GM10847 (cell line): ENCODE measurements around the gene ZBTB4.
A peak's percentile ranks its signal among the peaks of the same experiment; 100 is the strongest.

Experiments
- POLR2A ChIP-seq: IDR thresholded peaks from 2 replicates; pipeline ENCODE4 v1.6.1; 2011; ENCODE audit not compliant: insufficient read length; ENCODE audit errors: extremely low read depth

Gene ZBTB4, protein sequence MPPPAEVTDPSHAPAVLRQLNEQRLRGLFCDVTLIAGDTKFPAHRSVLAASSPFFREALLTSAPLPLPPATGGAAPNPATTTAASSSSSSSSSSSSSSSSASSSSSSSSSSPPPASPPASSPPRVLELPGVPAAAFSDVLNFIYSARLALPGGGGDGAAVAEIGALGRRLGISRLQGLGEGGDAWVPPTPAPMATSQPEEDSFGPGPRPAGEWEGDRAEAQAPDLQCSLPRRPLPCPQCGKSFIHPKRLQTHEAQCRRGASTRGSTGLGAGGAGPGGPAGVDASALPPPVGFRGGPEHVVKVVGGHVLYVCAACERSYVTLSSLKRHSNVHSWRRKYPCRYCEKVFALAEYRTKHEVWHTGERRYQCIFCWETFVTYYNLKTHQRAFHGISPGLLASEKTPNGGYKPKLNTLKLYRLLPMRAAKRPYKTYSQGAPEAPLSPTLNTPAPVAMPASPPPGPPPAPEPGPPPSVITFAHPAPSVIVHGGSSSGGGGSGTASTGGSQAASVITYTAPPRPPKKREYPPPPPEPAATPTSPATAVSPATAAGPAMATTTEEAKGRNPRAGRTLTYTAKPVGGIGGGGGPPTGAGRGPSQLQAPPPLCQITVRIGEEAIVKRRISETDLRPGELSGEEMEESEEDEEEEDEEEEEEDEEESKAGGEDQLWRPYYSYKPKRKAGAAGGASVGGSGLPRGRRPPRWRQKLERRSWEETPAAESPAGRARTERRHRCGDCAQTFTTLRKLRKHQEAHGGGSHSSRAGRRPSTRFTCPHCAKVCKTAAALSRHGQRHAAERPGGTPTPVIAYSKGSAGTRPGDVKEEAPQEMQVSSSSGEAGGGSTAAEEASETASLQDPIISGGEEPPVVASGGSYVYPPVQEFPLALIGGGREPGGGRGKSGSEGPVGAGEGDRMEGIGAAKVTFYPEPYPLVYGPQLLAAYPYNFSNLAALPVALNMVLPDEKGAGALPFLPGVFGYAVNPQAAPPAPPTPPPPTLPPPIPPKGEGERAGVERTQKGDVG

GRCh38 chr17:7479213-7480088, at the start of gene ZBTB4:
Gene ZBTB4, minus strand, starts transcription at chr17:7479631. Its CDS starts 12,830 bp downstream, at chr17:7466801.
- TF ChIP-seq POLR2A = peak; percentile 24

- no peak for TF ChIP-seq POLR2A
Observed at GRCh38 chr17:7528842-7529241, 49.4 kb upstream of the ZBTB4 start.

- TF ChIP-seq POLR2A = no peak
Observed at GRCh38 chr17:7523033-7523432, 43.6 kb upstream of the ZBTB4 start.

DNA sequence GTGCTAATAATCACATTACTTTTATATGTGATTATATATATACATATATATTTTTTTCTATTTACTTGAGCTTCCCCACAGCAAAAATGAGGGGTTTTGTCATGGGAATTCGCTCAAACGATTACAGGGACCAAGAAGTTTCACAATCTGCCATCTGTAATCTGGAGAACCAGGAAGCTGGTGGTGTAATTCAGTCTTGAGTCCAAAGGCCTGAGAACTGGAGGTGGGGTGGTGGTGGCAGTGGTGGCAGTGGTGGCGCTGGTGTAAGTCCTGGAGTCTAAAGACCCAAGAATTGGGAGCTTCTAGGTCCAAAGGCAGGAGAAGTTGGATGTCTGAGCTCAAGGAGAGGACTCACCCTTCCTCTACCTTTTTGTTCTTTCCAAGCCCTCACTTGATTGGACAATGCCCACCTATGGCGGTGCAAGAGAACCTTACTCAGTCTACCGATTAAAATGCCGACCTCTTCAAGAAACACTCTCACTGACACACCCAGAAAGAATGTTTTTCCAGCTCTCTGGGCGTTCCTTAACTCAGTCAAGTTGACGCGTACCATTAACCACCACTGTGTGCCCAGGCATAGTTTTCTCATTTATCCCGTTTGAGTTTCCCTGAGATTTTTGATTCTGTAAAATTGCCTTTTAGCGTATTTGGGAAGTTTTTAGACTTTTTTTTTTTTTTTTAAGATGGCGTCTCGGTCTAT, 36.6 kb upstream of the ZBTB4 start:
- TF ChIP-seq POLR2A = no peak

DNA sequence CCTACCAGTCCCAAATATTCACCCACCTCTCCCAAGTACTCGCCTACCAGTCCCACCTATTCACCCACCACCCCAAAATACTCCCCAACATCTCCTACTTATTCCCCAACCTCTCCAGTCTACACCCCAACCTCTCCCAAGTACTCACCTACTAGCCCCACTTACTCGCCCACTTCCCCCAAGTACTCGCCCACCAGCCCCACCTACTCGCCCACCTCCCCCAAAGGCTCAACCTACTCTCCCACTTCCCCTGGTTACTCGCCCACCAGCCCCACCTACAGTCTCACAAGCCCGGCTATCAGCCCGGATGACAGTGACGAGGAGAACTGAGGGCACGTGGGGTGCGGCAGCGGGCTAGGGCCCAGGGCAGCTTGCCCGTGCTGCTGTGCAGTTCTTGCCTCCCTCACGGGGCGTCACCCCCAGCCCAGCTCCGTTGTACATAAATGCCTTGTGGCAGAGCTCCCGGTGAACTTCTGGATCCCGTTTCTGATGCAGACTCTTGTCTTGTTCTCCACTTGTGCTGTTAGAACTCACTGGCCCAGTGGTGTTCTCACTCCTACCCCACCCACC, 34.5 kb upstream of the ZBTB4 start:
- TF ChIP-seq POLR2A = no peak

DNA sequence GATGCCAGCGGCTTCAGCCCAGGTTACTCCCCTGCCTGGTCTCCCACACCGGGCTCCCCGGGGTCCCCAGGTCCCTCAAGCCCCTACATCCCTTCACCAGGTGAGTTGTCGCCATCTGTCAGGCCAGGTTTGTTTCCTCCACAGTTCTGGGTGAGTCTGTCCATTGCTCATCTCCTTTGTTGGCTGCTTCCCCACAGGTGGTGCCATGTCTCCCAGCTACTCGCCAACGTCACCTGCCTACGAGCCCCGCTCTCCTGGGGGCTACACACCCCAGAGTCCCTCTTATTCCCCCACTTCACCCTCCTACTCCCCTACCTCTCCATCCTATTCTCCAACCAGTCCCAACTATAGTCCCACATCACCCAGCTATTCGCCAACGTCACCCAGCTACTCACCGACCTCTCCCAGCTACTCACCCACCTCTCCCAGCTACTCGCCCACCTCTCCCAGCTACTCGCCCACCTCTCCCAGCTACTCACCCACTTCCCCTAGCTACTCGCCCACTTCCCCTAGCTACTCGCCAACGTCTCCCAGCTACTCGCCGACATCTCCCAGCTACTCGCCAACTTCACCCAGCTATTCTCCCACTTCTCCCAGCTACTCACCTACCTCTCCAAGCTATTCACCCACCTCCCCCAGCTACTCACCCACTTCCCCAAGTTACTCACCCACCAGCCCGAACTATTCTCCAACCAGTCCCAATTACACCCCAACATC, 33.6 kb upstream of the ZBTB4 start:
- TF ChIP-seq POLR2A = no peak

DNA sequence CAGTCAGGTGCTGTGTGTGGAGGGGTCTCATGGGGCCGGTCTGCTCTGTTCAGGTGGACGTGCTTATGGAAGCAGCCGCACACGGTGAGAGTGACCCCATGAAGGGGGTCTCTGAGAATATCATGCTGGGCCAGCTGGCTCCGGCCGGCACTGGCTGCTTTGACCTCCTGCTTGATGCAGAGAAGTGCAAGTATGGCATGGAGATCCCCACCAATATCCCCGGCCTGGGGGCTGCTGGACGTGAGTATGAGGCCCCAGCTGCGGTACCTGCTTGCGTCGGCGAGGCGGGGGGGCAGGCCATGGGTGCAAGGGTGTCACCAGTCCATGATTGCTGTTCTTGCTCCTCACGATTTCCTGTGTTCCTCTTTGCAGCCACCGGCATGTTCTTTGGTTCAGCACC, 32.7 kb upstream of the ZBTB4 start:
- no peak for TF ChIP-seq POLR2A

- no peak for TF ChIP-seq POLR2A
Observed at GRCh38 chr17:7511108-7511507, 31.7 kb upstream of the ZBTB4 start.

DNA sequence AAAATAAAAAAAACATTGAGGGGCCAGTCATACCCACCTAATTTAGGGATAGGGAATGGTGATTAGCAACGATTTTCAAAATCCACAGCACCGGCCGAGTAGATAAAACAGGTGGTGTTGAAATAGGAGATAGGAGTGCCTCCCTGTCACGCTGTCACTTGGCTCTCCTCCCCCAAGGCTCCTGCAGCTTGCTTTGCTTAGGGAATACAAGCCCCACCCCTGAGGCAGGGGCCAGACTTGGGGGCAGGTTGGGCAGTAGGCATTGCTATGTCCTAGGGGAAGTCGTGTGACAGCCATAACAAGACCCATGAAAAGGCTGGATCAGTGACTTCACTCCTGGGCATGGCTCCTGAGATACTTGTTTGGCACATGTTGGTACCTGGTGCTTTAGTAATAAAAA, 30.5 kb upstream of the ZBTB4 start:
- no peak for TF ChIP-seq POLR2A

DNA sequence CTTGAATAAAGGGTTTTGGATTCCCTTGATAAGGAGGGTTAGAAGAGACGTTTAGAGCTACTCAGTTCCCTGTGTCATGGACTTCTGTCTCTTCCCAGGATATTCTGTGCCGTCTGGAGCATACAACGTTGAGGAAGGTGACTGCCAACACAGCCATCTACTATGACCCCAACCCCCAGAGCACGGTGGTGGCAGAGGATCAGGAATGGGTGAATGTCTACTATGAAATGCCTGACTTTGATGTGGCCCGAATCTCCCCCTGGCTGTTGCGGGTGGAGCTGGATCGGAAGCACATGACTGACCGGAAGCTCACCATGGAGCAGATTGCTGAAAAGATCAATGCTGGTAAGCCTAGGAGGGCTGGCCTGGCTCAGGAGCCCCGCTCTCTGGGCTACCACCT, 29.4 kb upstream of the ZBTB4 start:
- no peak for TF ChIP-seq POLR2A

DNA sequence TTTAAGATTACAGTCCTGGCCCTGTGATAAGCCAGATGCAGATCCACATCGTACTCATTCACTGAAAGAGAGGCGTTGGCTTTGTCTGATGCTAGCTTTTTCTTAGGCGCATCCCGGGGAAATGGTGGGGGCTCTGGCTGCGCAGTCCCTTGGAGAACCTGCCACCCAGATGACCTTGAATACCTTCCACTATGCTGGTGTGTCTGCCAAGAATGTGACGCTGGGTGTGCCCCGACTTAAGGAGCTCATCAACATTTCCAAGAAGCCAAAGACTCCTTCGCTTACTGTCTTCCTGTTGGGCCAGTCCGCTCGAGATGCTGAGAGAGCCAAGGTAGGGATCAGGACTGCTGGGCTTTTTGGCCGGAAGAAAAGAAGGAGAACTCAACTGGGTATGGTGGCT, 28.7 kb upstream of the ZBTB4 start:
- no peak for TF ChIP-seq POLR2A

DNA sequence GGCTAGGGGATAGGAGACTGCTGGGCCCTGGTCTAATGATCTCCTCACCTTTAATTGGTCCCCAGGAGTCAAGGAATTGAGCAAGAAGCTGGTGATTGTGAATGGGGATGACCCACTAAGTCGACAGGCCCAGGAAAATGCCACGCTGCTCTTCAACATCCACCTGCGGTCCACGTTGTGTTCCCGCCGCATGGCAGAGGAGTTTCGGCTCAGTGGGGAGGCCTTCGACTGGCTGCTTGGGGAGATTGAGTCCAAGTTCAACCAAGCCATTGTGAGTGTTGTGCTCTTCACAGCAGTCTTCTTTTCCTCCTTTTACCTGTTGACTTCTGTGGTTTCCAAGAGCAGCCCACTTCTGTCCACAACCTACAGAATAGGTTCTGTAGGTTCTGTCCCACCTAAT, 24.1 kb upstream of the ZBTB4 start:
- TF ChIP-seq POLR2A = no peak

DNA sequence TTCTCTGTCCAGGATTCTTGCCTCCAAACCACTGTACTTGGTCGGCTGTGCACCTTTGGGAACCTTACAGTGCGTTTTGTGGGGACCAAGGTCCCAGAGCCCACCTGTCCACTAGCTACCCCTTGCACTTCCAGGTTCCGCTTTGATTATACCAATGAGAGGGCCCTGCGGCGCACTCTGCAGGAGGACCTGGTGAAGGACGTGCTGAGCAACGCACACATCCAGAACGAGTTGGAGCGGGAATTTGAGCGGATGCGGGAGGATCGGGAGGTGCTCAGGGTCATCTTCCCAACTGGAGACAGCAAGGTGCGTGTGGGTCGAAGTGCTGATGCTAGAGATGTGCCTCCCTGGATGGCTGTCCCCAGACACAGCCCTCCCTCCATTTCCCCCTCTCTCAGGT, 23.6 kb upstream of the ZBTB4 start:
- no peak for TF ChIP-seq POLR2A

- no peak for TF ChIP-seq POLR2A
Observed at GRCh38 chr17:7502171-7502847, 22.9 kb upstream of the ZBTB4 start.
